AG09309 (cell line): ENCODE measurements around the gene FLAD1.

ENCODE experiments used
- DNase-seq: peaks from one replicate; pipeline ENCODE4 v3.0.0-alpha.2; 2010; ENCODE audit warnings: low read depth
- H3K4me3 ChIP-seq: 2 replicates; pipeline ENCODE4 v1.5.1; 2011; ENCODE audit warnings: mild to moderate bottlenecking, low read depth, low read length, moderate library complexity; ENCODE audit not compliant: control insufficient read depth
- TF ChIP-seq, protein P1 (sequence below): IDR thresholded peaks from 2 replicates; pipeline ENCODE4 v1.5.1; 2011; ENCODE audit warnings: mild to moderate bottlenecking, low read depth, low read length, inconsistent platforms; ENCODE audit not compliant: insufficient read depth, control insufficient read depth; ENCODE audit errors: missing control alignments

FLAD1 gene

DNA sequence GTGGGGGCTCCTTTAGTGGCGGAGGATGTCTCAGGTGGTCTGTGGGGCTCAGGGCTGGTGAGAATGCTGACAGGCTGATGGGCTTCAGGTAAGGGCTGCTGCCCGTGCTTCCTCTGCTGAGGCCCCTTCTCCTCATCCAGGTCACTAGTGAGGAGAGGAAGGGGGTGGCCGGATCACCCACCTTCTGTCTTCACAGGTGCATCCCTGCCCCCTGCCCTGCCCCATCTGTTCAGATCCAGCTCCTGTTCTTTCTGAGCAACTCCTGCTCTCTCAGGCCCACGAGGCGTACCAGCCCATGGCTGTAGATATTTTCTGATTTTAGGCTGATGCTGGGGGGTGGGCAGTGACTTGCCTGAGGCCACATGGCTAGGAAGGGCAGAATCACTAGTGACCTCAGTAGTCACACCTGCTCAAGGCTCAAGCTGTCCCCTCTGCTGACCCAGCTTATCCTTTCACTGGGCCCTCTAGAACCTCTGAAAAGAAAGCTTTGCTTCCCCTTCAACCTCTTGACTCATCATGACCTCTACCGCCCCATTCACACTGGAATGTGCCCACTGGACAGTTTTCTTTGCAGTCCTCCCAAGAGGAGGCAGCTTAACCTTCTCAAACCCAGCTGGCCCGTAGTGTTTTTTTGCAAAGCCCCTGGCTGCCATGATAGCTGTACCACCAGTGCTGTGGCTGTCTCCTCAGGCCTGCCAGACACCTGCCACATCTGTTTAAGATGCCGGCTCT is 35.6 kb downstream of the FLAD1 start:
- TF ChIP-seq, protein P1, sequence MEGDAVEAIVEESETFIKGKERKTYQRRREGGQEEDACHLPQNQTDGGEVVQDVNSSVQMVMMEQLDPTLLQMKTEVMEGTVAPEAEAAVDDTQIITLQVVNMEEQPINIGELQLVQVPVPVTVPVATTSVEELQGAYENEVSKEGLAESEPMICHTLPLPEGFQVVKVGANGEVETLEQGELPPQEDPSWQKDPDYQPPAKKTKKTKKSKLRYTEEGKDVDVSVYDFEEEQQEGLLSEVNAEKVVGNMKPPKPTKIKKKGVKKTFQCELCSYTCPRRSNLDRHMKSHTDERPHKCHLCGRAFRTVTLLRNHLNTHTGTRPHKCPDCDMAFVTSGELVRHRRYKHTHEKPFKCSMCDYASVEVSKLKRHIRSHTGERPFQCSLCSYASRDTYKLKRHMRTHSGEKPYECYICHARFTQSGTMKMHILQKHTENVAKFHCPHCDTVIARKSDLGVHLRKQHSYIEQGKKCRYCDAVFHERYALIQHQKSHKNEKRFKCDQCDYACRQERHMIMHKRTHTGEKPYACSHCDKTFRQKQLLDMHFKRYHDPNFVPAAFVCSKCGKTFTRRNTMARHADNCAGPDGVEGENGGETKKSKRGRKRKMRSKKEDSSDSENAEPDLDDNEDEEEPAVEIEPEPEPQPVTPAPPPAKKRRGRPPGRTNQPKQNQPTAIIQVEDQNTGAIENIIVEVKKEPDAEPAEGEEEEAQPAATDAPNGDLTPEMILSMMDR: no peak
- no peak overlapping the region for H3K4me3 ChIP-seq
- DNase-seq: no peak

DNA sequence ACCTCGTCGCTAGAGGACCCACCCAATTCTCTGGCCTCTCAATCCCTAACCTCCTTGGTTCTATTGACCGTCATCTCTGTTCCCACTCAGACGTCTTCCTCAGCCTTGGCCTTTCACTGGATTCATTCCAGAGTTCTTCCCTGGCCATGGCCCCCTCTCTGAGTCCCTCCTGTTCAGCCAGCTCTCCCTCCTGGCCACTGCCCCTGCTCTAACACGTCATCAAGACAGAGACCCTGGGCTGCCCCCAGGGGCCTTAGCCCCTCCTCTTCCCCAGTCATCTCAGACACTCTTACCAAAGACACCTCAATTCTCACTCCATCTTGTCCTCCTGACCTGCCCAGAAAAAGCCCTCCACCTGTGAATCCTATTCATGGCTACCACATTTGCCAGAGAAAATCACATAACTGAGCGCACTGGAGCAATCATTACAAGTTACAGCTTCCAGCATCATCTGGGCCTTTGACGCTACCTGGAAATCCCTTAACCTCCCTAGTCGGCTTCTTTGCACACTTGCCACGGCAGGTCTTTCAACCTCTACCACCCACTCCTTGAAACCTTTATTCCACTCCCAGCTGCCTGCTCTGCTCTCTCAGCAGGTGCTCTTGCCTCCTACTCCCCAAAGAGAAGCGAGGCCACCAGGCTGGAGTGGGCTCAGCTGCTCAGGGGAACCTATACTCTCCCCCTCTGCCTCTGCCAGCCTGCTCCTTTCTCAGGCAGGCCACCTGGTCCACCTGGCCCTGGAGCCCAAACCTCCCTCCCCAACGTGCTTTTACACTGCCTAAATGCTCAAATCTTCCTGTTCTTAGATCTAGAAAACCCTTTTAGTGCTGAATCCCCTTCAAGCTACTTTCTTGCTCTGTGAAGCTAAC is 36.5 kb downstream of the FLAD1 start:
- no peak for DNase-seq
- TF ChIP-seq, protein P1: no peak
- H3K4me3 ChIP-seq: no peak overlapping the region

DNA sequence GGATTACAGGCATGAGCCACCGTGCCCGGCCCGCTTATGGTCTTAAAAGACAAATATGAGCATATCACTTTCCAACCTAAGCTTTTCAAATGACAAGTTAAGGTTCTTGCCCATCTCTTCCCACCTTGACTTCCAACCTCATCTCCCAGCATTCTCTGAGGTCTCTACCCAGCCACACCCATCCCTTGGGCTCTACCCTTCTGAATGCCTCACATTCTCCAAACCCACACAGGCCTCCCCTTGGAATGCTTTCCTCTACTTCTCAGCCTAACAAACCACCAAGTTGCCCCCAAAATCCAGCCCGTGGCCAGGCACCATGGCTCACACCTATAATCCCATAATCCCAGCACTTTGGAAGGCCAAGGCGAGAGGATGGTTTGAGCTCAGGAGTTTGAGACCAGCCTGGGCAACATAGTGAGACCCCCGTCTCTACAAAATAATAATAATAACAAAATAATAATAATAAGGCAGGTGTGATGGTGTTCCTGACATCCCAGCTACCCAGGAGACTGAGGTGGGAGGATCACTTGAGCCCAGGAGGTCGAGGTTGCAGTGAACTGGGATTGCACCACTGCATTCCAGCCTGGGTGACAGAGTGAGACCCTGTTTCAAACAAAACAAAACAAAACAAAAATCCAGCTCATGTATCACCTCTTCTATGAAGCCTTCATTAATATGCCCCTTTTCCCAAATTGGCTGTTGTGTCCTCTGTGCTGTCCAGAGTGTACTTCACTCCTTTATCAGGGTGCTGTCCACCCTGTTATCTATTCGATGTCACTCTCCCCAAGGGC is 39.2 kb downstream of the FLAD1 start:
- TF ChIP-seq, protein P1: no peak
- no peak overlapping the region for H3K4me3 ChIP-seq
- no peak for DNase-seq

DNA sequence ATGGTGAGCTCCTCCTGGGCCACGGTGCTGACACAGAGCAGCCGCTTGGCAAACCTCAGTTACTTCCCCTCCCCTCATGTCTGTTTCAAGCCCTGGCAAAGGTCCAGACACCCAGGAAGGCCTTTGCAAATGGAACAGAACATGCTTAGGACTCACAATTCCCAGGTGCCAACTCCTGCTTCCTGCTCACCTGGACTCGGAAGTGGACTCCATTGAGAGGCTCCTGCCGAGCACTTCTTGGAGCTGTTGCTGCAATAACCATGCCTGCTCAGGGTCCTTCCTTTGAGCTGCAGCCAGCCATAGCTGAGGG is 39.7 kb downstream of the FLAD1 start:
- DNase-seq: no peak
- H3K4me3 ChIP-seq: no peak overlapping the region
- TF ChIP-seq, protein P1: no peak

DNA sequence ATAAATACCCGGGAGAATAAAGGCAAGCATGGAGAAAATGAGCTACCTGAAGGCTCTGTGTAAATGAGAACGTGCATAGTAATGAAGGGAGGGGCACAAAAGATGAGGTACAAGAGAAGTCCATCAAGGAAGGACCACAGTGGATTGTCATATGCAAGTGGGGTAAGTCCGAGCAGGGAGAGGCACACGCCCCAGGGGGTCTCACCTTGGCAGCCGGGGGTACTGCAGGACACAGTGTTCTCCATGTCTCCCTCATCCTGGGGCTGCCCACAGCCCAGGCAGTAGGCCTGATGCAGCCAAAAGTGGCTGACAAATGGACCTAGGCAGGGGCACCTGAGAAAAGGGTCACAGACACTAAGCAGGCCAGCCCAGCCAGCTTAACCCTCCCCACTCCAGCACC is 40.5 kb downstream of the FLAD1 start:
- TF ChIP-seq, protein P1: no peak
- H3K4me3 ChIP-seq: no peak overlapping the region
- DNase-seq: no peak

DNA sequence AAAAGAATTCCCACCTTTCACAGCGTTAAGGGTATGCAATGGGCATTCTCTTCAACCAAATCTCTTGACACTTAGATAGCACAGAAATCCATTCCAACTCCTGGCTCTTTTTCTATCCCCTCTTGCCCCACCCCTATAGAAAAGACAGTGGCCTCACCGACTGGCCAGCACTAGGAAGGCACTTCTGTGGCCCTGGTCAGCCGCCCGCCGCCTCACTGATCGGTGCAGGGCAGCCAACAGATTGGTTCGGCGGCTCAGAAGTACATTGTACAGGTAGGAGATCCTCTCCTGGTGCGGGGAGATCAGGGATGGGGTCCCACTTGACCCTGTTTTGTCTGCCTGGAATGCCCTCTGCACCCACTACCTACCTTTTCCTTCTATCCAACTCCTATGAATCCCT is 41.2 kb downstream of the FLAD1 start:
- TF ChIP-seq, protein P1: no peak
- no peak for DNase-seq
- no peak overlapping the region for H3K4me3 ChIP-seq
